Heart left ventricle (tissue), 13 donors: ENCODE data around the gene TOR1B.

Experiments used
- POLR2A ChIP-seq, 2 donors: fragments of 450-650 bp; IDR thresholded peaks; one replicate each; pipeline ENCODE4 v1.6.1; 2017; ENCODE audit warnings: antibody characterized with exemption in 2 of 2, mild to moderate bottlenecking in 2 of 2, moderate library complexity in 2 of 2
- TF ChIP-seq, protein P1 (sequence below), 12 donors: fragments of 200-600 bp; sonication (generic) in 4 of 12; IDR thresholded peaks; one replicate each; pipeline versions ENCODE4 v1.5.0 to v1.8.0; 2018 to 2022; ENCODE audit warnings: antibody characterized with exemption in 12 of 12, mild to moderate bottlenecking in 5 of 12
- donor health status: ischemic (EF 13 %, LVEDD 7.1; RV severe dilation, severe dysfunction).
- donor health status: DM: no; HTN: yes; CAD: no.
- donor health status: DM: no; HTN: no; CAD: no.
- donor health status: ischemic (EF 25% LVEDD 6.9; RV normal size, moderate dysfunction).
- donor health status: ischemic (EF 25% LVEDD 5.7; RV mildly dilated, moderate dysfunction).
- donor health status: ischemic (EF 35%, LVEDD 5.7; RV mildly dilated, moderate dysfunction).
- donor health status: nonischemic (EF 11% LVEDD 7.7; RV severe dilation, severe dysfunction).
- donor health status: DM: yes; HTN: yes; CAD: no.
- donor health status: PGD.
- donor health status: ischemic (EF 29% LVEDD 5.4; RV normal size, mild dysfunction).
- donor health status: nonischemic (EF 23%, LVEDD 6.1; RV moderate dilation, normal function).

DNA sequence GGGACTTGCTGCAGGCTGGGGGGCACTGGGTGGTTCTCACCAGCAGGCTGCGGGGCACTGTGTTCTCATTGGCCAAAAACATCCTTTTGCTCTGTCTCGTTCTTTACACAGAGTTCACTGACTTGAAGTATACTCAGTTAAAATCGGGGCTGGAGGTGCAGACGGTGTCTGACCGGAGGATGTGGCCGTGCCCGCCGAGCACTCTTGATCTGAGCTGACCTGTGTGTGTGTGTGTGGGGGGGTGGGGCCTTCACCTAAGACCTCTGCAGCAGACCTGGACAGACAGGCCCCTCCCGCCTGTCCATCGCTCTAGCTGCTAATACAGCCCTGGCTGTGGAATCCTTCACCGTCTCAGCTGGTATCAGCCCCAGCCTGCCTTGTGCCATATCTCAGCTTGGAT, 7.1 kb downstream of the TOR1B start:
- TF ChIP-seq, protein P1, sequence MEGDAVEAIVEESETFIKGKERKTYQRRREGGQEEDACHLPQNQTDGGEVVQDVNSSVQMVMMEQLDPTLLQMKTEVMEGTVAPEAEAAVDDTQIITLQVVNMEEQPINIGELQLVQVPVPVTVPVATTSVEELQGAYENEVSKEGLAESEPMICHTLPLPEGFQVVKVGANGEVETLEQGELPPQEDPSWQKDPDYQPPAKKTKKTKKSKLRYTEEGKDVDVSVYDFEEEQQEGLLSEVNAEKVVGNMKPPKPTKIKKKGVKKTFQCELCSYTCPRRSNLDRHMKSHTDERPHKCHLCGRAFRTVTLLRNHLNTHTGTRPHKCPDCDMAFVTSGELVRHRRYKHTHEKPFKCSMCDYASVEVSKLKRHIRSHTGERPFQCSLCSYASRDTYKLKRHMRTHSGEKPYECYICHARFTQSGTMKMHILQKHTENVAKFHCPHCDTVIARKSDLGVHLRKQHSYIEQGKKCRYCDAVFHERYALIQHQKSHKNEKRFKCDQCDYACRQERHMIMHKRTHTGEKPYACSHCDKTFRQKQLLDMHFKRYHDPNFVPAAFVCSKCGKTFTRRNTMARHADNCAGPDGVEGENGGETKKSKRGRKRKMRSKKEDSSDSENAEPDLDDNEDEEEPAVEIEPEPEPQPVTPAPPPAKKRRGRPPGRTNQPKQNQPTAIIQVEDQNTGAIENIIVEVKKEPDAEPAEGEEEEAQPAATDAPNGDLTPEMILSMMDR (IDR thresholded peaks at IDR 0.05): no peak
- no peak for TF ChIP-seq POLR2A (IDR thresholded peaks at IDR 0.05)
